Neural cell (in vitro differentiated cells): Measurements from ENCODE around the gene PTGER3.

Experiments used
- EZH2 ChIP-seq: fragments of 200-600, 300-800 bp; shearing (Covaris generic), sonication (generic); IDR thresholded peaks from 2 replicates; pipeline ENCODE4 v1.6.1; 2014; ENCODE audit warnings: antibody characterized with exemption, low read length, borderline replicate concordance, mild to moderate bottlenecking; ENCODE audit not compliant: insufficient read depth, poor library complexity, severe bottlenecking
- POLR2AphosphoS5 ChIP-seq: IDR thresholded peaks from 2 replicates; pipeline ENCODE4 v1.6.1; 2012
- SMC3 ChIP-seq: fragments of 450-650 bp; conservative IDR thresholded peaks from 2 replicates; pipeline ENCODE4 v1.6.1; 2014; ENCODE audit warnings: antibody characterized with exemption, mild to moderate bottlenecking, moderate library complexity; ENCODE audit not compliant: poor library complexity
- TF ChIP-seq, protein P1 (sequence below): fragments of 450-650 bp; IDR thresholded peaks from 2 replicates; pipeline ENCODE4 v1.5.1; 2014; ENCODE audit warnings: antibody characterized with exemption, mild to moderate bottlenecking, moderate library complexity; ENCODE audit not compliant: poor library complexity, severe bottlenecking

DNA sequence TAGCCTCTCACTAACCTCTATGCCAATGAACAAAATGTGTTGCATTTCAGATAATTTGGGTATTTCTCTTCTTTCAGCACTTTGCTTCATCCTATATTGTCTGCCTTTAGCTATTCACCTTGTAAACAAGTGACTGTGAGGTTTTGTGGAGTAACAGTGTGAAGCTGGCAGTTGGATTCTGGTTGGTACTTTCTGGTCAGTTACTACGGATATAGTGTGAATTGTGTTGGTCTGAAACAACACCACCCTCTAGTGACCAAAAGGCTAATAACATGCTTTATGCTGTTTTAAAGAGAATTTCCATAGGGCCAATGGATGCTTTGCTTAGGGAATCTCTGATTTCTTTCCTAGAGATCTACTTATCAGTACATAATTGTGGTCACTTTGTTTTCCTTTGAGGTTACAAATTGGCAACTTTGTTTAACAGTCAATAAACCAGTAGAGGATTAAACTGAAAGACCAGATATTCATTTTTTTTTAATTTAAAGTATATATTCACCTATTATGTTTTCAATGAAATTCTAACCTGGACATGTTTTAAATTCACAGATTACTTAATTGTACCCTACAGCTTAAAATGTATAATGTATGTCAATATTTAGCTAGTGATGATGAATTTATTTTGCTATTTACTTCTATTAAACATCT, 2.5 kb upstream of the PTGER3 start:
- TF ChIP-seq, protein P1, sequence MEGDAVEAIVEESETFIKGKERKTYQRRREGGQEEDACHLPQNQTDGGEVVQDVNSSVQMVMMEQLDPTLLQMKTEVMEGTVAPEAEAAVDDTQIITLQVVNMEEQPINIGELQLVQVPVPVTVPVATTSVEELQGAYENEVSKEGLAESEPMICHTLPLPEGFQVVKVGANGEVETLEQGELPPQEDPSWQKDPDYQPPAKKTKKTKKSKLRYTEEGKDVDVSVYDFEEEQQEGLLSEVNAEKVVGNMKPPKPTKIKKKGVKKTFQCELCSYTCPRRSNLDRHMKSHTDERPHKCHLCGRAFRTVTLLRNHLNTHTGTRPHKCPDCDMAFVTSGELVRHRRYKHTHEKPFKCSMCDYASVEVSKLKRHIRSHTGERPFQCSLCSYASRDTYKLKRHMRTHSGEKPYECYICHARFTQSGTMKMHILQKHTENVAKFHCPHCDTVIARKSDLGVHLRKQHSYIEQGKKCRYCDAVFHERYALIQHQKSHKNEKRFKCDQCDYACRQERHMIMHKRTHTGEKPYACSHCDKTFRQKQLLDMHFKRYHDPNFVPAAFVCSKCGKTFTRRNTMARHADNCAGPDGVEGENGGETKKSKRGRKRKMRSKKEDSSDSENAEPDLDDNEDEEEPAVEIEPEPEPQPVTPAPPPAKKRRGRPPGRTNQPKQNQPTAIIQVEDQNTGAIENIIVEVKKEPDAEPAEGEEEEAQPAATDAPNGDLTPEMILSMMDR = peak; percentile 93
- peak; percentile 92 for TF ChIP-seq SMC3
- TF ChIP-seq EZH2 = no peak
- no peak for TF ChIP-seq POLR2AphosphoS5
